T47D (cell line): ENCODE data around the gene GUCY1A2.
A peak's percentile ranks its signal among the peaks of the same experiment; 100 is the strongest.

Experiments
- DNase-seq, 2 experiments: peaks; one replicate each; pipeline versions ENCODE4 v3.0.0 to v3.0.0-alpha.2; 2011 to 2012; ENCODE audit warnings: low read depth in 1 of 2, low spot score in 1 of 2
- JUND ChIP-seq: IDR thresholded peaks from 2 replicates; pipeline ENCODE4 v1.6.1; 2012; ENCODE audit warnings: low read depth
- in situ Hi-C: cut with HindIII; loops from 2 replicates; pipeline ENCODE4 v1.10.0; 2016; ENCODE audit warnings: low sequenced_read_pairs, low pct_unique_long_range_greater_than_20kb

GUCY1A2 gene

GRCh38 chr11:106724293-106724892, 293.9 kb downstream of the GUCY1A2 start:
- no peak for DNase-seq
- no peak for TF ChIP-seq JUND
- in situ Hi-C loops, result no loop called here

GRCh38 chr11:106723071-106723470, 295.2 kb downstream of the GUCY1A2 start:
- no peak for TF ChIP-seq JUND
- in situ Hi-C loops, result no loop called here
- DNase-seq, result no peak

GRCh38 chr11:106717222-106717621, 301.1 kb downstream of the GUCY1A2 start:
- TF ChIP-seq JUND, result no peak
- DNase-seq, result no peak
- in situ Hi-C loops, result no loop called here

DNA sequence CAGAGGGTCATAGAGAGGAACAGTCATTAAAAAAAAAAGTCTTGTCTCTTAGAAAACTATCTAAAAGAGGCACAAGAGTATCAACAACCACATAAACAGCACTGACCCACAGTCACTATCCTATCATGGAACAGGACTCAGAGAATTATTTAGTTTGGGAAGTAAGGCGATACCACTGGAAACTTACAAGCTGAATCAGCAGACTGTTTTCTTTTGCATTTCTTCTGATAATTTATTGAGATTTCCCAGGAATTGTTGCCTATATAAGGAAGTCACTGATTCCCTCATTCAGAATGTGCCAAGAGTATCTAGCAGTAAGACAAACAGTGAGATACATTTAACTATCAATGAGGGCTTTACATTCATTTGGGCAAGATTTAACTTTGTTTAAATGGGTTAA, 304.1 kb downstream of the GUCY1A2 start:
- TF ChIP-seq JUND, result no peak
- in situ Hi-C loops, result no loop called here
- no peak for DNase-seq

DNA sequence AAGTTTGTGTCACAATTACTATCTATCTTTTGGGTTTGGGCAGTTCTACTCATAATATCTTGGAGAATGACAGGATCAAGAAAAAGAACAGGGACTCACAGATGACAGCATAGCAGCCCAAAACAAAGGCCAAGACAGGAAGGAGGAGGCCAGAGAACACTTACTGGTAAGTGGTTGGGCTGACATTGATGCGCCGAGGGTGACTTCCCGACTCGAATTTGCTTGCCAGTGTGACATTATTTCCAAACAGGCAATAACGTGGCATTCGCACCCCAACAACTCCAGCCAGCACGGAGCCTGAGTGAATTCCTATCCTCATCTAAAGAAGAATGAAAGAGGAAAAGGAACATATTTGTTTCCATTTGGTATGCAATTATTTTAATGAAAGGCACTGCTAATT, 309.9 kb downstream of the GUCY1A2 start:
- in situ Hi-C loops, result no loop called here
- DNase-seq, result no peak
- no peak for TF ChIP-seq JUND

- in situ Hi-C loops, result no loop called here
- DNase-seq, result peak in 1 of 2 experiments; percentile 10
Observed at GRCh38 chr11:106706355-106706754, 311.9 kb downstream of the GUCY1A2 start.

DNA sequence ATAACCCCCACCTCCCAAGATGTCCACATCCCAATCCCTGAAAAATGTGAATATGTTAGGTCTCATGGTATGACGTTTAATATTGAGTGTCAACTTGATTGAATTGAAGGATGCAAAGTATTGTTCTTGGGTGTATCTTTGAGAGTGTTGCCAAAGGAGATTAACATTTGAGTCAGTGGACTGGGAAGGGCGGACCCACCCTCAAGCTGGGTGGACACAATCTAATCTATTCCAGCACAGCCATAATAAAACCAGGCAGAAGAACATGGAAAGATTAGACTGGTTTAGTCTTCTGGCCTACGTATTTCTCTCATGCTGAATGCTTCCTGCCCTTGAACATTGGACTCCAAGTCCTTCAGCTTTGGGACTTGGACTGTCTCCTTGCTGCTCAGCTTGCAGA, 315.5 kb downstream of the GUCY1A2 start:
- TF ChIP-seq JUND, result no peak

More at GRCh38 chr11:106706355-106706754, 311.9 kb downstream of the GUCY1A2 start:
- TF ChIP-seq JUND, result no peak

GRCh38 chr11:106697058-106697457, 321.2 kb downstream of the GUCY1A2 start:
- no peak for TF ChIP-seq JUND
- in situ Hi-C loops, result no loop called here
- DNase-seq, result no peak

More for the DNA sequence above, 315.5 kb downstream of the GUCY1A2 start:
- in situ Hi-C loops, result no loop called here
- no peak for DNase-seq

- TF ChIP-seq JUND, result no peak
- DNase-seq, result no peak
Observed at GRCh38 chr11:106695506-106695905, 322.8 kb downstream of the GUCY1A2 start.

GRCh38 chr11:106694501-106694900, 323.8 kb downstream of the GUCY1A2 start:
- DNase-seq, result no peak
- in situ Hi-C loops, result no loop called here
- no peak for TF ChIP-seq JUND

More at GRCh38 chr11:106695506-106695905, 322.8 kb downstream of the GUCY1A2 start:
- in situ Hi-C loops, result no loop called here

DNA sequence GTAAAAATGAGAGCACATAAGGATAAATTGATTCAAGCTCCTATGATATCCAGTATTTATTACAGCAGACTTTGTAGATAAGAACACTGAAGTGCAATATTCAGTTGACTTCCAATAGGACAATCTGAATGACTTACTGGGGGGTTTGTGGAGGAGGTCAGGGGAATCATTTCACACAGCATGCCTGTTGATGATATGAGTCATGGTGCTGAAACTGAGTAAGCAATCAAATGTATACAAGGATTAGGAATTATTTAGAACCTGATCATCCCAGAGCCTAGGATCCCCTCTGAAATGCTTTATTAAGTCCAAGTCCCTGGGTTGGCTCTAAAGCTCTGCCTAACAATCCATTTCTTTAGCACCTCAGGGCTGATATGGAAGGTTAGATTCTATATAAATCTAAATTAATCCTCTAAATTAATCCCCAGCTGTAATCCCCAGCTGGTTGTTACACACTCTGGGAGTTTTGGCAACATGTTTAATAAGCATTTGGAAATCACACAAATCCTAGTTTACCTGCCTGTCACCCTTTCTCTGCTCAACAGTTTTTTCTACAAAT, 326.4 kb downstream of the GUCY1A2 start:
- TF ChIP-seq JUND, result no peak
- in situ Hi-C loops, result no loop called here
- no peak for DNase-seq

DNA sequence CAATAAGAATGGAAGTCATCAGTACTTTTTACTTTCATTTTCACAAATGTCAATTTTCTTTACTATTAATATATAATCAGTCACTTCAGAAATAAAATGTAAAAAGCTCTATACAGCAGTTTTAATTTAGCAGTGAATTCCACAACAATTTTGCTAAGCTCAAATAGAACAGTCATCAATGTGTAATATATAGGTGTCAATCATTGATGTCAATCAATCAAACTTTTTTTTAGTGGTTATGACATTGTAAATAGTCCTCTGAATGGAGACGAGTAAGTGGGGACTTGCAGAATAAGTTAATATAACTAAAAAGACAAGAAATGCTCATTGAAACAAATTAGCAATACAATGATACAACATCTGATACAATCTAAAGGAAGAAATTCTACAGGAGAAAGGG, 327.4 kb downstream of the GUCY1A2 start:
- TF ChIP-seq JUND, result no peak
- DNase-seq, result no peak
- in situ Hi-C loops, result no loop called here

DNA sequence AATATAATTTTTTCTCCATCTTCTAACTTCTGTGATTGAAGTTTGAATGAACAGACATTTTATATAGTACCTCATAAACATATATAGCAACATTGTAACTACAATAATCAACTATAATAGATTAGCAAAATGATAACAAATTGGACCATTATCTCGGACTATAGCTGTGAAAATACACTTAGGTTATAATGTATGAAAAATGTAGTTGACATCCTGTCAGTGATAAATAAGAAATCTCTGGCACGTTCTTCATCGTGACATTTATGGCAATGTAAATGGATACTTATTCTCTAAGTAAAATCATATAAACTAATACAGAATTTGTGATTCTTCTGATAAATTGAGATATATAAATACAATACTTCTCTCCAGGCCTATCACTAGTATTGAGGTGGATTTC, 333.3 kb downstream of the GUCY1A2 start:
- TF ChIP-seq JUND, result no peak
- in situ Hi-C loops, result no loop called here
- DNase-seq, result no peak

- DNase-seq, result no peak
- no peak for TF ChIP-seq JUND
- in situ Hi-C loops, result no loop called here
Observed at GRCh38 chr11:106683435-106683834, 334.8 kb downstream of the GUCY1A2 start.
